Kidney (tissue), 14 donors: ENCODE measurements around the gene WWOX. TPM values are rescaled to one million over a fixed set of nuclear protein-coding genes. Genes with fewer than 3 reads are reported as not detected.

Experiments used
- DNase-seq, 5 donors: peaks; one replicate each; pipeline ENCODE4 v3.0.0-alpha.2; 2013 to 2020
- FAIRE-seq: peaks from 2 replicates; lab custom pipeline; 2012; peaks lifted over from hg19 to GRCh38; lab: Jason Lieb, UNC
- H3K27ac ChIP-seq, 2 donors: one replicate each; pipeline ENCODE4 v1.7.0; 2013; ENCODE audit warnings: low read depth in 2 of 2, low read length in 2 of 2, inconsistent platforms in 1 of 2
- H3K27me3 ChIP-seq: one replicate; pipeline ENCODE4 v1.7.1; 2013; ENCODE audit warnings: low read length, inconsistent platforms; ENCODE audit not compliant: control insufficient read depth, insufficient read depth
- H3K36me3 ChIP-seq, 3 donors: one replicate each; pipeline versions ENCODE4 v1.7.0 to v1.7.1; 2013; ENCODE audit warnings: low read length in 3 of 3, control low read depth in 1 of 3, inconsistent platforms in 1 of 3; ENCODE audit not compliant: insufficient read depth in 3 of 3, control insufficient read depth in 2 of 3
- H3K4me1 ChIP-seq, 3 donors: one replicate each; pipeline versions ENCODE4 v1.7.0 to v1.7.1; 2013; ENCODE audit warnings: low read length in 3 of 3, inconsistent platforms in 1 of 3, low read depth in 1 of 3; ENCODE audit not compliant: control insufficient read depth in 2 of 3, insufficient read depth in 2 of 3
- H3K4me3 ChIP-seq, 3 donors: one replicate each; pipeline versions ENCODE4 v1.7.0 to v1.8.1; 2013; ENCODE audit warnings: low read length in 3 of 3, control low read depth in 1 of 3, inconsistent platforms in 1 of 3
- H3K9ac ChIP-seq, 3 donors: one replicate each; pipeline versions ENCODE4 v1.7.0 to v1.7.1; 2013; ENCODE audit warnings: low read length in 3 of 3, control low read depth in 1 of 3, inconsistent platforms in 1 of 3
- H3K9me3 ChIP-seq, 3 donors: one replicate each; pipeline versions ENCODE4 v1.7.0 to v1.7.1; 2013; ENCODE audit warnings: low read length in 3 of 3, control low read depth in 1 of 3, inconsistent platforms in 1 of 3; ENCODE audit not compliant: control insufficient read depth in 2 of 3, insufficient read depth in 1 of 3
- intact Hi-C: fragments of 100-400 bp; cut with DNase I; formaldehyde crosslinking; loops from one replicate; pipeline ENCODE4 v1.11.1; 2022
- polyA plus RNA-seq: library from polyadenylated mRNA; stranded (reverse); fragments of 350-450 nt; fragmentation: Illumina TruSeq; extraction: RNeasy Lipid Tissue Mini Kit (QIAGEN cat#74804); gene quantifications from one replicate; pipeline ENCODE4 v1.2.3, GENCODE V29; 2014; ENCODE audit warnings: low read depth, low replicate concordance; ENCODE audit not compliant: insufficient read depth
- total RNA-seq: library from RNA; stranded (reverse); fragmentation: NEBNext Ultra II Directional; extraction: Animal tissue kit (Norgen Biotek cat#: 25700); gene quantifications from one replicate; pipeline ENCODE4 v1.2.1, GENCODE V29; 2021
- TF ChIP-seq, protein P1 (sequence below): IDR thresholded peaks from 3 replicates; pipeline ENCODE4 v1.5.1; 2012; ENCODE audit warnings: mild to moderate bottlenecking, moderate library complexity, borderline replicate concordance; ENCODE audit not compliant: insufficient read depth; ENCODE audit errors: extremely low read depth
- donor health status: control.
- donor health status: control.
- donor health status: control.
- donor health status: control.
- donor health status: control.
- donor health status: DM: yes; HTN: yes; CAD: no.
- donor health status: Normal renal cell carcinoma (clear cell type).

Gene WWOX
- total and polyA plus RNA-seq, 2 donors from 2014 or later = 22.5 to 30.3 TPM

DNA sequence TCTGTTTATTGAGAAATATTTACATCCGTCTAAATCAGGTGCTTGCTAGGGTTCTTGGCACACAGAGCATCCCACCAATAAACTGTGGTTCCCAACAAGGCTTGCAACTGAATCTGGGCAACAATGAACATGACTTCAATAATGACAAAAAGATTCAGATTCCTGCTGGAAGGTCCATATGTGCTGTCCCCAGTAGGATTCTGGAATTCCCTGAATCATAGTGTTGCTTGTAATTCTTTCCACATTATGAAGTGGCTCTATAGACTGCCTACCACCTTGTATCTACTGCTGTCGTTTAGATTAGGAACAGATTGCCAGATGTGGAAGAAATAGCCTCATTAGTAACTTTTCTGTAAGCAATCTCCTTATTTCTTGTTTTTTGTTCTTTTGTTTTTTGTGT lies 265.9 kb downstream of the WWOX start:
- Histone ChIP-seq H3K27me3 (no peaks in the 10 kb centered on the region), H3K9me3 (no peaks in the 10 kb centered on the region), H3K27ac (no peak overlapping the region), H3K4me3 (no peak overlapping the region), H3K9ac (no peak overlapping the region), H3K4me1 (no peaks in the 10 kb centered on the region), H3K36me3 (no peaks in the 10 kb centered on the region)
- intact Hi-C loops = no loop called here
- TF ChIP-seq, protein P1, sequence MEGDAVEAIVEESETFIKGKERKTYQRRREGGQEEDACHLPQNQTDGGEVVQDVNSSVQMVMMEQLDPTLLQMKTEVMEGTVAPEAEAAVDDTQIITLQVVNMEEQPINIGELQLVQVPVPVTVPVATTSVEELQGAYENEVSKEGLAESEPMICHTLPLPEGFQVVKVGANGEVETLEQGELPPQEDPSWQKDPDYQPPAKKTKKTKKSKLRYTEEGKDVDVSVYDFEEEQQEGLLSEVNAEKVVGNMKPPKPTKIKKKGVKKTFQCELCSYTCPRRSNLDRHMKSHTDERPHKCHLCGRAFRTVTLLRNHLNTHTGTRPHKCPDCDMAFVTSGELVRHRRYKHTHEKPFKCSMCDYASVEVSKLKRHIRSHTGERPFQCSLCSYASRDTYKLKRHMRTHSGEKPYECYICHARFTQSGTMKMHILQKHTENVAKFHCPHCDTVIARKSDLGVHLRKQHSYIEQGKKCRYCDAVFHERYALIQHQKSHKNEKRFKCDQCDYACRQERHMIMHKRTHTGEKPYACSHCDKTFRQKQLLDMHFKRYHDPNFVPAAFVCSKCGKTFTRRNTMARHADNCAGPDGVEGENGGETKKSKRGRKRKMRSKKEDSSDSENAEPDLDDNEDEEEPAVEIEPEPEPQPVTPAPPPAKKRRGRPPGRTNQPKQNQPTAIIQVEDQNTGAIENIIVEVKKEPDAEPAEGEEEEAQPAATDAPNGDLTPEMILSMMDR = no peak
- FAIRE-seq (no peak), DNase-seq (no peak)

DNA sequence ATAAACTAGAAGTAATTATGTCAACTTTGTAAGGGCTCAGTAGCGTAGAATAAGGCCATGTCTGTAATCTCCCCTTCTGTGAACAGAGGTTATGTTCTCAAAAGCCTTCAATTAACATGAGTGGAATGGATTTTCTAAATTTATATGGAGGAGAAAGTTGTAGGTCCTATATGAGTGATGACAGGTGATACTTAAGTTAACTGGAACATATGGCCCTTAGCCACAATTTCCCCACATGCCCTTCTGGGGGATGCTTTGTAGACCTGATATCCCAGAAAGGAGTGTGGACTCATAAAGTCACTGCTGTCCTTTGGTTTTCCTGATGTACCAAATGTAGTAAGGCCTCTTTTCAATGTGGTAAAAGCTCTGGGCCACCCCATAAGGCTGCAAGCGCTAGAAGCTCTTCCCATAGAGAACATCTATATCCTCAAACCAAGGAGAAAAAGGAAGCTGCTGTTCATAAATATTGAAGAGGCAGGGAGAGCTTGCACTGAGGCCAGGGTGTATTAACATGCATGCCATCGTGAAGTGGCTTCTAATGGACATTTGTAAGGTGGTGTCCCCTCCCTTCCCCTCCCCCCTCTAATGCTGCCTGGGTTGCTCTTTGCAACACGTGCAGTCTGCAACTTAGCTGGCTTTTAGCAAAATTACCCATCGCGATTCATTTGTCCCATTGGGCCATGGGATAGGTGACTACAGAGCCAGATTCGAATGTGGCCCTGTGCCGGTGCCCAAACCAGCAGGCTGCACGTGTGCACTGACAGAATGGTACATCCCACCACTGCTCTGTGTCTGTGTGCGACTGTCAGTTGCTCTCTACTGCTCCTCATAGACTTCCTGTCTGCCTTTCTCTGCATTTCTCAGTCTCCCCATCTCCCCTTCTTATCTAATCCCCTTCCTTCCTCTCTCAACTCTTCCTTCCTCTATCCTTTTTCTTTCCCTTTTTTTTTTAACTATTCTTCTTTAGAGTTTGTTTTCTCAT lies 269.0 kb downstream of the WWOX start:
- Histone ChIP-seq H3K4me1 (no peaks in the 10 kb centered on the region), H3K4me3 (no peak overlapping the region), H3K27me3 (no peaks in the 10 kb centered on the region), H3K27ac (no peak overlapping the region), H3K9ac (no peak overlapping the region), H3K36me3 (no peaks in the 10 kb centered on the region), H3K9me3 (no peaks in the 10 kb centered on the region)
- FAIRE-seq (no peak), DNase-seq (no peak)
- TF ChIP-seq, protein P1 = no peak
- intact Hi-C loops = no loop called here

DNA sequence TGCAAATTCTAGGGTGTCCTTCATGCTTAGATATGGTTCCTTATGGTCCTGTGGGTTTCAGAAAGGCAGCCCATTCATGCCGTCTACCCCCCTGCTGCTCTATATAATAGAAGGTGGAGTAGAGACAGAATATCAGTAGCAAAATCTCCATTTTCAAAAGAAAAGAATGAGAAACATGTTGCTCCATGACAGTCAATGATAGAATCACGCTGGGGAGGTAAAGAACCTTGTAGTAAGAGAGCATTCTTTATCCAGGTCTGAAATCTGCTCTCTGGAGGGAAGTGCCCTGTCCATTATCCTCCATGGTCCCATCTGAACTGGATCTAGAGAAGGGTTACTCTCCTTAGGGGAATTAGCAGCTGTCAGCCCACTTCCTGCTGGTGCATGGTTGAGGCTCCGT lies 272.8 kb downstream of the WWOX start:
- no peak overlapping the region for H3K9ac ChIP-seq
- H3K36me3 ChIP-seq = no peaks in the 10 kb centered on the region
- TF ChIP-seq, protein P1 = no peak
- H3K4me3 ChIP-seq = no peak overlapping the region
- DNase-seq (no peak), FAIRE-seq (no peak)
- intact Hi-C loops = no loop called here
- no peak overlapping the region for H3K27ac ChIP-seq
- H3K27me3 ChIP-seq = no peaks in the 10 kb centered on the region
- H3K4me1 ChIP-seq = no peaks in the 10 kb centered on the region
- H3K9me3 ChIP-seq = no peaks in the 10 kb centered on the region
